GM19467 (cell line): ENCODE results near the gene HS2ST1.
A peak's percentile ranks its signal among the peaks of the same experiment; 100 is the strongest.
"Not testable (repeated sequence)": the region's sequence is repeated elsewhere in the genome, so short reads cannot be mapped to it uniquely, and the experiment has no call there.

Experiments used
- ATAC-seq: cut with Tn5 transposase; IDR thresholded peaks from one replicate; pipeline ENCODE4 v1.9.1; 2021; ENCODE audit warnings: mild to moderate bottlenecking, moderate library complexity; ENCODE audit not compliant: unreplicated experiment

Gene HS2ST1

GRCh38 chr1:86914601-86914997 lies at the start of gene HS2ST1:
Gene HS2ST1, plus strand, starts transcription at chr1:86914635.
- no peak for ATAC-seq

- no peak for ATAC-seq
Observed at GRCh38 chr1:86865973-86866637, 48.3 kb upstream of the HS2ST1 start.

- ATAC-seq: no peak
Observed at GRCh38 chr1:86866665-86867064, 47.8 kb upstream of the HS2ST1 start.

- not testable (repeated sequence) for ATAC-seq
Observed at GRCh38 chr1:86867278-86867677, 47.2 kb upstream of the HS2ST1 start.

GRCh38 chr1:86868477-86868876 lies 46.0 kb upstream of the HS2ST1 start:
- ATAC-seq: no peak

GRCh38 chr1:86871001-86871400 lies 43.4 kb upstream of the HS2ST1 start:
- no peak for ATAC-seq

GRCh38 chr1:86872086-86872485 lies 42.3 kb upstream of the HS2ST1 start:
- no peak for ATAC-seq

- no peak for ATAC-seq
Observed at GRCh38 chr1:86875722-86876121, 38.7 kb upstream of the HS2ST1 start.

GRCh38 chr1:86887479-86888162 lies 26.8 kb upstream of the HS2ST1 start:
- ATAC-seq: no peak

- no peak for ATAC-seq
Observed at GRCh38 chr1:86888327-86888726, 26.1 kb upstream of the HS2ST1 start.

GRCh38 chr1:86899401-86899800 lies 15.0 kb upstream of the HS2ST1 start:
- not testable (repeated sequence) for ATAC-seq

- no peak for ATAC-seq
Observed at GRCh38 chr1:86905875-86906274, 8.6 kb upstream of the HS2ST1 start.

- ATAC-seq: no peak
Observed at GRCh38 chr1:86906419-86906818, 8.0 kb upstream of the HS2ST1 start.

- ATAC-seq: no peak
Observed at GRCh38 chr1:86912281-86912900, 2.0 kb upstream of the HS2ST1 start.

- ATAC-seq: no peak
Observed at GRCh38 chr1:86913399-86913895, 988 bp upstream of the HS2ST1 start.

GRCh38 chr1:86913896-86914600 lies 387 bp upstream of the HS2ST1 start, which contains the start of gene SELENOF:
Gene SELENOF, minus strand, starts transcription at chr1:86914126. Its CDS starts 15 bp downstream, at chr1:86914111.
- peak; percentile 74 for ATAC-seq

- ATAC-seq: peak; percentile 15
Observed at GRCh38 chr1:86914998-86915736, 732 bp downstream of the HS2ST1 start.

GRCh38 chr1:86915737-86916235 lies 1.4 kb downstream of the HS2ST1 start:
- no peak for ATAC-seq

GRCh38 chr1:86916752-86917151 lies 2.3 kb downstream of the HS2ST1 start:
- ATAC-seq: no peak

- ATAC-seq: no peak
Observed at GRCh38 chr1:86922445-86922844, 8.0 kb downstream of the HS2ST1 start.
